Renal pelvis (tissue), 4 donors: ENCODE results near the gene EEF2. TPM values are rescaled to one million over a fixed set of nuclear protein-coding genes. Genes with fewer than 3 reads are reported as not detected.
"Not testable (repeated sequence)": the region's sequence is repeated elsewhere in the genome, so short reads cannot be mapped to it uniquely, and the experiment has no call there.

Experiments used
- DNase-seq: peaks from one replicate; pipeline ENCODE4 v3.0.0-alpha.2; 2013
- polyA plus RNA-seq, 3 donors: library from polyadenylated mRNA; unstranded; fragments of 120-200 nt; gene quantifications; one replicate each; pipeline ENCODE4 v1.2.1, GENCODE V29; 2013; ENCODE audit not compliant: insufficient read length in 3 of 3

The EEF2 gene
- polyA plus RNA-seq, 3 donors, result 1,590 to 1,901 (median 1,709) TPM

DNA sequence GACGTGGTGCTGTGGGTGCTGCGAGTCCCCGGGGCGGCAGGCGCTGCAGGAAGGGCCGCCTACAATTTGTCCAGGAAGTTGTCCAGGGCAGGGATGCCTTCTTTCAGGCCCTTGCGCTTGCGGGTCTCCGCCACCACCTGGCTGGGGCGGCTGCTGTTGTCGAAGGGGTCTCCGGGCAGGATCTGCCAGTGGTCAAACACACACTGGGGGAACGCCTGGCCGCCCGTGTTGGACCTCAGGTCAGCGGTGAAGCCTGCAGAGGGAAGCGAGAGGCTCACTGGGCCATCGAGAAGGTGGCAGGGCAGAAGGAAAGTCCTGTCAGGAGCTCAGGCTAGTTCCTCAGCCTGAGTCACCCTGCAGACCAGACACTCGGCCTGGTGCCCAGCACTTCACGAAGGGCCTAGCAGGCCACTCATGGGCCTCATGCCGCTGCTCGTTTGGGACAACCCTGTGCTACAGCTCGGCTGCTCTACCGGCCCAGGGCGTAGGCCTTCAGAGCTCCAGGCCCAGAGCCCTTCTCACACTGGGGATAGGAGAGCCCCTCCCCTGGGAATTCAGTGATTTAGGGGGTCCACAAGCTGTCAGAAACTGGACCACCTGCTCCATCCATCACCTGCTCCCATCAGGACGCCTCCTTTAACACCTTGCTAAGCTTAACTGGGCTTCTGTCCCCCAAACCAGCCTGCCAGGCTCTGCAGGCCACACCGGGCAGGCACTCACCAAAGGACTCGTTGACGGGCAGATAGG lies 8.6 kb downstream of the EEF2 start:
- DNase-seq, result no peak

DNA sequence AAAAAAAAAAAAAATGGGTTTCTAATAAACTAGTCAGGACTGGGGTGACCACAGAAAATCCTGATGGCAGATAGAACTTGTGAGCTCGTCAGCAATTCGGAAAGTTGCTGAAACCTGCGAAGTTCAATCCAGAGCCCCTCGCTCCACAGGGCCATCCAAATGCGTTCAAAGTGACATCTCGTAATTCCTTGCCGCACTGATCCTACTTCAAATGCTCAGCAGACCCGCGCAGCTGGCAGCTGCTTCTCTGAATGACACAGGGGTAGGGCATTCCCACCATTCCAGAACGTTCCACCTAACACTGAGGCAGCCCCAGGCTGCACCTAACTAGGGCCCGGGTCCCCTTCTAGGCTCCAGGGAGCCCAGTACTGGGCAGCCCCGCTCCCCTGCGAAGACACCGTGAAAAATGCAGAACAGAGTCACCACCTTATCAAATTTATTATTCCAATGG lies 9.6 kb downstream of the EEF2 start:
- DNase-seq, result no peak

GRCh38 chr19:3975144-3975543 lies 10.1 kb downstream of the EEF2 start:
- no peak for DNase-seq

- DNase-seq, result peak; percentile 98
Measured at GRCh38 chr19:3970808-3971598, 14.3 kb downstream of the EEF2 start, which contains the start of gene DAPK3. Gene DAPK3, minus strand, starts transcription at chr19:3971099. Its CDS starts 1,364 bp downstream, at chr19:3969735.

DNA sequence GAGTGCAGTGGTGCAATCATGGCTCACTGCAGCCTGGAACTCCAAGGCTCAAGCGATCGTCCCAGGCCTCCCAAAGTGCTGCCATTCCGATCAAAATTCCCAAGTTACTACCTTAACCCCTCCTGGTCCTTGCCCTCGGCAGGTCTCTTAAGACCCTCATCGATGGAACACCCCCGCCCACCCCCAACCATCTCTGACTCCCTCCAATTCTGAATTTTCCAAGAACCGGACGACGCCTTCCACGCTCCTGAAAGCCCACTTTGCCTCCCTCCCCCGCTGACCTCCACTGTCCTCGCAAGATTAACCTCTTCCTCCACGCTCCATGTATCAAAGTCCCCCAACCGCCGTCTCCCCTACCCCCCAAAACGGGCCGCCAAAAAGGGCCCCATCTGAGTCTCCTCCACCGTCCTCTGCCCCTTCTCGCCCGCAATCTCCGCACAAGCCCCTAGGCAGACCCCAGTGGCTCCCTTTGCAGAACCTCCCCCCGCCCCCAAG lies 14.9 kb downstream of the EEF2 start:
- no peak for DNase-seq

DNA sequence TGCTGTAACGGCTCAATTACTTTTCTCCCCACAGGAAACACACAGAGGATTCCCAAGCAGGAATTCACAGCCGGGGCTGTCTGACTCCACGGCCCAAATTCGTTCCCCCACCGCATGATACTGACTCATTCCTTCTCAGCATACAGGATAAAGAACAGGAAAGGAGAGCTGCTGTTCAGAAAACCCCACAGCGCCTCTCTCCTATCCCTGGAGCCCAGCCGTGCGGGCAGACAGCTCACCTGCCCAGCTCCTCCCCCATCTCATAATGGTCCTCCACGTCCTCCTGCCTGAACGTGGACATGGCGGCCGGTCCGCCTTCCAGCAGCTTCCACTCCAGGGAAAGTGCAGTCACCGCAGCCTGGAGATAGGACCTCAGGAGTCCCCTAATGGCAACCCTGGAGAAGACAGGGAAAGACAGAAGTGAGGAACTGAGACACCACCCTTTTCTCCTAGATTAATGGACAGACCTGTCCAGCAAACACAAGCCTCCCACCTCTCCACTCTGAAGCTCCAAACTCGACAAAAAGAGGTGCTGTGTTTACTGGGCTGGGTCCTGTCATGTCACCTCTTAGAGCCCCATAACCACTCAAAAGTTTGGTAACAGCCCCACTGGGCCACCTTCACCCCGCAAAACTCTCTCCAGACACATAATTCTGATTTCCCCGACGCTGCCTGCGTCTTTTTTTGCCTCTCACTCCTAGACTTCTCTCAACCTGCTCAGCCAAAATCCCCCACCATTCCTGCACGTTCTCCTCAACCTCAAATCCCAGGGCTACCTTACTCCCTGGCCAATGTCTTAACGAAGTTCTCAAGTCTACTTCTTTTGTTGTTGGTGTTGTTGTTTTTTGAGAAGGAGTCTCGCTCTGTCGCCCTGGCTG lies 15.6 kb downstream of the EEF2 start:
- DNase-seq, result no peak

GRCh38 chr19:3968556-3969434 lies 16.5 kb downstream of the EEF2 start:
- DNase-seq, result peak; percentile 93

- DNase-seq, result not testable (repeated sequence)
Measured at GRCh38 chr19:3967983-3968382, 17.3 kb downstream of the EEF2 start.

GRCh38 chr19:3966051-3967017 lies 18.9 kb downstream of the EEF2 start:
- no peak for DNase-seq

DNA sequence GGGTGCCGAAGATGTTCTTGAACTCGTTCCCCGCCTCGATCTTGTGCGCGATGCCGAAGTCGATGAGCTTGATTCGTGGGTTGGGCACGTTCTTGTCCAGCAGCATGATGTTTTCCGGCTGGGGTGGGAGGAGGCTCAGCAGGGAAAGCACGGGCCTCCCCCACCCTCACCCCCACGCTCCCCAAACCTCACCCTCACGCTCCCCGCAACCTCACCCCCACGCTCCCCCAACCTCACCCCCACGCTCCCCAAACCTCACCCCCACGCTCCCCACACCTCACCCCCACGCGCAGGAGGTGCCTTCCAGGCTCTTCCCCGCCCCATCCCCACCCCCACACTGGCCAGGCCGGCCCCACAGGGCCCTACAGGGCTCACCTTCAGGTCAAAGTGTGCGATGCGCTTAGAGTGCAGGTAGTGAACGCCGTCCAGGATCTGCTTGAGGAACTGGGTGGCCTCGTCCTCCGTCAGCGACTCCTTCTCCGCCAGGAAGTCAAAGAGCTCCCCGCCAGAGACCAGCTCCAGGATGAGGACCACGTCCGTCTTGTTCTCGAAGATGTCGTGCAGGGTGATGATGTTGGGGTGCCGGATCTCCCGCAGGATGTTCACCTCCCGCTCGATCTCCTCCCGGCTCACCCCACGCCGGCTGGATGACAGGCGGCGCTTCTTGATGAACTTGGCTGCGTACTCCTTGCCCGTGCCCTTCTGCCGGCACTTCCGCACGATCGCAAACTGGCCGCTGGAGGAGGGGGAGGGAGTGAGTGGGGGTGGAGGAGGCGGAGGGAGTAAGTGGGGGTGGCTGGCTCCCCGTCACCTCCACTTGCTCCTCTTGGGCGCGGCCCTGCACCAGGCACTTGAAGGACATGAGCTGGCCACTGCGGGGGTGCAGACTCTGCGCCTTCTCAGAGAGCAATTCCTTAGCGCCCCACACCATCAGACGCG lies 20.7 kb downstream of the EEF2 start:
- no peak for DNase-seq

GRCh38 chr19:3963458-3964255 lies 21.6 kb downstream of the EEF2 start:
- DNase-seq, result no peak

DNA sequence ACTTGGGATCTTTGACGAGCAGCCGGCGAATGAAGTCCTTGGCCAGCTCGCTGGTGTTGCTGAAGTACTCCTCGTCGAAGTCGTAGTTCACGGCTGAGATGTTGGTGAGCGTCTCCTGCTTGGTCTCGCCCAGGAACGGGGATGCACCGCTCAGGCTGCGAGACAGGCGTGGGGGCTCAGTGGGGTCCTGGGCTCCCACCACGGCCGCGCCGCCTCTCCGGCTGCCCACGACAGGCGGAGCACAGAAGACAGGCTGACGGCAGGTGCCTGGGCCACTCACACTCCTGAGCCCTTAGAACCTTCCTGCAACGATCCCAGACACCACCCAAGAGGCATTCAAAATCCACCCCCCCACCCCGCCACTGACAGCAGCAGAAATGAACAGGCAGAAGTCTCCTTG lies 24.3 kb downstream of the EEF2 start:
- DNase-seq, result no peak

DNA sequence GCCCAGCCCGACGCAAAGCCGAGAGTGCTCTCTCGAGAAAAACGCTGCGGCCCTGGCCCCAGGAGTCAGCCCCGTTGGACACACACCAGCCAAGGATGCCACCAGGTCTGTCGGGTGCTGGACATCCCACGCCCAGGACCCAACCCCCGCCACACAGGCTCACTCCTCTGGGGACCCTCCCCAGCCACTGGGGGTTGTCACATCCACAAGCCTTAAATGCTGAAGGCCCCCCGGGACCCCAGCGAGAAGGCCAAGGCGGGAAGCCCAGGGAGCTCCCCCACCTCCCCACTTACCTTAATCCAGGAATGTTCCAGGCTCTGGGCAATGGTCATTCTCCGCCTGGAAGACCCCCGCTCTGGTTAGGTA lies 25.5 kb downstream of the EEF2 start:
- no peak for DNase-seq

DNA sequence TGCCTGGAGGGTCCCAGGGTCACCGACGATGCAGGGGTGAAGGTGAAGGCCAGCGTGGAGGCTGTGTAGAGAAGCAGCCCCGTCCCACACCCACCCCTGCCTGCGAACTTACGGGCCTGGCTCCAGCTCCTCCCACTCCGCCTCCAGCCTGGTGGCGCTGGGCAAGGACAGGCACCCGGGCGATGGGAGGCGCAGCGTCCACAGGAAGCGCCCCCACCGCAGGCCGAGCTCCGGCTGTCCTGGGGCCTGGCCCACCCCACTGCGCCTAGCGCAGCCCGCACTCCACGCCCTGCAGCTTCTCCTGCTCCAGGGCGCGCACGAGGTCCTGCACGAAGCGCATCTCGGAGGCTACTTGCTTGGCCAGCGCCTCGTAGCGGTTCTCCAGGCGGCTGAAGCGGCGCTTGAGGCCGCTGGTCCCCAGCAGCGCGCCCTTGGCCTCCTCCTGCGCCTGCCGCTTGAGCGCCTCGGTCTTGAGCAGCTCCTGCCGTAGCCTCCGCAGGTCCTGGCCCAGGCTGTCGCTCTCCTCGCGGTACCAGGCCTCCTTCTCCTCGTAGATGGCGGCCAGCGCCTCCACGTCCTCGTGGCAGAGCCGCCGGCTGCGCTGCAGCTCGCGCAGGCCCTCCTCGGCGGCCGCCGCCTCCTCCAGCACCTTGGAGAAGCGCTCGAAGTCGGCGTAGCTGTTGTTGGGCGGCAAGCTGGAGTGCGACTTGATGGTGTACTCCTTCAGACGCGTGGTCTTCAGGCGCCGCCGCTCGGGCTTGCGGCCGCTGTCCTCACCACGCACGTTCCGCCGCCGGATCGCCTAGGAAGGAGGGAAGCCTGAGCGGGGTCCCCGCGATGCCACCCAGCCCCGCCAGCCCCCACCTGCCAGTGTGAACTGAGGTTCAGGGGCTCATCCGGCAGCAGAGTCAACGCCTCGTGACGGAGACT lies 26.2 kb downstream of the EEF2 start:
- DNase-seq, result no peak

DNA sequence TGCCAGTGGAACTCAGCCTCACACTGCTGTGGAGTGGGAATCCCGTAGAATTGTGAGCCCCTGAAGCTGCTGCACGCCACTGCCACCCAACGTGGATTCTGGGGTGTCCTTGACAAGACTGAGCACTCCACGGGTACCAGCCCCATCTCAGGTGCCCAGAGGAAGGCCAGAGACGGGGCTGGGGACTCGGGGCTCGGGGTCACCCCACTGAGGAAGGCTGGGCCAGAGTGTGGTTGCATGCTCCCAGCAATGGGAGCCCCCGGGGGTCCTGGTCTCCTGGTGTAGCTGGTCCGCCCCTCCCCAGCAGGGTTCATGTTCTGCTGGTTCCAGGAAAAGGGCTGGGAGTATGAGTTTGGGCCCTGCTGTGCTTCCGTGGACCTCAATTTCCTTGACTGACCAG lies 29.6 kb downstream of the EEF2 start:
- DNase-seq, result no peak

GRCh38 chr19:3955276-3955675 lies 30.0 kb downstream of the EEF2 start:
- DNase-seq, result not testable (repeated sequence)

DNA sequence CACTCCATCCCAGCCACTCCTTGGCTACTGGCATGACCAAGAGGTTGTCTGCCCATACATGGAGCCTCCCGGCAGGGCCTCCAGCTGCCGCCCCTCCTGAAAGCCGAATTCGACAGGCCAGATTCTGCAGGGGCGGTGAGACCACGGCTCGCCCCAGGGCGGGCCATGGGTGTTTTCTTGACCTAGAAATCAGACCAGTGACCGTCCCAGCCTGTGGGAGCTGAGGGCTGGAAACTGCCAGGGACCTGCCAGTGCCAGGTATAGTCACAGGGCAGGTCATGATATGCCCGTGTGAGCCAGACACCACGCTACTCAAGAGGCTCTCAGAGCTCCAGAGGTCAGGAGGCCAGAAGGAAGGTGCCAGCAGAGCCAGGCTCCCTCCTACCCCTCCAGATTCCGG lies 31.2 kb downstream of the EEF2 start:
- no peak for DNase-seq
